ENCODE data around the gene BAD.

Gene BAD

DNA sequence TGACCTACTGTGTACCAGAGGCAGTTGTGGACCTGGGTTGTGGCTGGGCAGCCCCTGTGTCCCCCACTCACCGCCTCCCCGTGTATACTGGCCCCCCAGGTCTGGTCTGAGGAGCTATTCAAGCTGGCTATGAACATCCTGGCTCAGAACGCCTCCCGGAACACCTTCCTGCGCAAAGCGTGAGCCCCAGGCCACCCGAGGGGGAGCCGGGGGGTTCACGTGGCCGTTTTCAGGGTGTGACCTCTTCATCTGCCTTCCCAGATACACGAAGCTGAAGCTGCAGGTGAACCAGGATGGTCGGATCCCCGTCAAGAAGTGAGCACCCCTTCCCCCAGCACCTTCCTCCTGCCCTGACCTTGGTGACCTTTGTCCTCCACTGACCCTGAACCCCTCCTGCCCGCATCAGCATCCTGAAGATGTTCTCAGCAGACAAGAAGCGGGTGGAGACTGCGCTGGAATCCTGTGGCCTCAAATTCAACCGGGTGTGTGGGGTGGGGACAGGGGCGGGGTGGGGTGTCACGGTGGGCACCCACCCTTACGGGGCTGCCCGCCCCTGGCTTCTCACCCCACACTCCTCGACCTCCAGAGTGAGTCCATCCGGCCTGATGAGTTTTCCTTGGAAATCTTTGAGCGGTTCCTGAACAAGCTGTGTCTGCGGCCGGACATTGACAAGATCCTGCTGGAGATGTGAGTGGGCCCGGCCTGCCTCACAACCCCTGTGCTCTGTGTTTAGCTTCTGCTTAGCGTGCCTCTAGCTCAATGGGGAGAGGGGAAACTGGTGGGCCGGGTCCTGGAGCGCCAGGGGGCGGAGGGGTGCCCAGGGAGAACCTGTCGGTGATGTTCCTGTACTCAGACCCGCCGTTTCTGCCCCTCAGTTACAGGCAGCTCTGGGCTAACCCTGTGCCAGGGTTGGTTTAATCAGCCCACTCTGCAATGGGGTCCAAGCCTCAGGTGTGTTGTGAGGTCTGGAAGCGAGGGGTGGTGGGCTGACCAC is 29.0 kb downstream of the BAD start:
- peaks cover 60% of the 10 kb centered on the region for H3K36me3 ChIP-seq (ENCODE audit: control insufficient read depth, insufficient read depth, low read length)
- H3K4me1 ChIP-seq (ENCODE audit: control insufficient read depth, insufficient read depth, low read length): peaks cover 8% of the 10 kb centered on the region
- no peaks in the 10 kb centered on the region for H3K9me3 ChIP-seq (ENCODE audit: control insufficient read depth, insufficient read depth, low read length)
- no peaks in the 10 kb centered on the region for H3K27me3 ChIP-seq (ENCODE audit: control insufficient read depth, insufficient read depth, low read length)
- H3K9ac ChIP-seq (ENCODE audit: low read depth, low read length): no peak overlapping the region
- H3K4me3 ChIP-seq (ENCODE audit: low read depth, low read length): no peak overlapping the region

DNA sequence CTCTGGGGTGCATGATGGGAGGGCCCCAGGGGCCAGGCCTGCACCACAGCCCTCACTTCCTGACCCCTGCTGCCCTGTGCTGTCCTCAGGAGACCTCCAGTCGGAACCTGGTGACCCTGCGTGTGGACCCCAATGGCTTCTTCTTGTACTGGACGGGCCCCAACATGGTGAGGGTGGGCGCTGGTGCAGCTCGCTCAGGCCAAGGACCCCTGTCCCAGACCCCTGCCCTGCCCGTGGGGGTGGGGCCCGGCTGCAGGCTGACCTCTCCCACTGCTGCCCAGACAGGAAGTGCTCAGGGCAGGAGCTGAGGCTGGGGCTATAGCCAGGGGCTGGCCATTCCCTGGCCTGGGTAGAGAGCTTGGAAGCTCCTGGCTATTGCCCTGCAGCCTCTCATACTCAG is 30.1 kb downstream of the BAD start:
- H3K36me3 ChIP-seq (ENCODE audit: control insufficient read depth, insufficient read depth, low read length): peaks cover 49% of the 10 kb centered on the region
- H3K9me3 ChIP-seq (ENCODE audit: control insufficient read depth, insufficient read depth, low read length): no peaks in the 10 kb centered on the region
- no peak overlapping the region for H3K9ac ChIP-seq (ENCODE audit: low read depth, low read length)
- no peaks in the 10 kb centered on the region for H3K27me3 ChIP-seq (ENCODE audit: control insufficient read depth, insufficient read depth, low read length)
- no peak overlapping the region for H3K4me3 ChIP-seq (ENCODE audit: low read depth, low read length)
- peaks cover 17% of the 10 kb centered on the region for H3K4me1 ChIP-seq (ENCODE audit: control insufficient read depth, insufficient read depth, low read length)

DNA sequence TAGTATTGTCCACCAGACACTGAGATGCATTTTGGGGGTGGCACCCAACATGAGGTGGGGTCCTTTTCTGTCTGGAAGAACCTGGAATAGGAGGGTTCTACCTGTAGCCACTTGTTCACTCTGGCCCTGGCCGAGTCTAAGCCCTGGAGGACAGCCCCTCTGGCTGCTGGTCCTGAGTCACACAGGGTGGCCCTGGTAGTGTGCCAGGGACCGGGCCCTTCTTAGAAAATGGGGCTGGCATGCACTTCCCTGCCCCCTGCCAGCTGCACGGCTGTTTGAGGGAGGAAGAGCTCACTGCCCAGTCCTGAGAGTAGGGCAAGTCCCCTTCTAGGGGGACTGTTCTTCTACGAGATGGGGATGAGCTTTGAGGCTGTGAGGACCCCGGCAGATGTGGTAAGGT is 31.0 kb downstream of the BAD start:
- peaks cover 25% of the 10 kb centered on the region for H3K4me1 ChIP-seq (ENCODE audit: control insufficient read depth, insufficient read depth, low read length)
- peak overlapping the region; percentile 41 for H3K4me3 ChIP-seq (ENCODE audit: low read depth, low read length)
- no peaks in the 10 kb centered on the region for H3K27me3 ChIP-seq (ENCODE audit: control insufficient read depth, insufficient read depth, low read length)
- H3K9ac ChIP-seq (ENCODE audit: low read depth, low read length): no peak overlapping the region
- H3K9me3 ChIP-seq (ENCODE audit: control insufficient read depth, insufficient read depth, low read length): no peaks in the 10 kb centered on the region
- peaks cover 41% of the 10 kb centered on the region for H3K36me3 ChIP-seq (ENCODE audit: control insufficient read depth, insufficient read depth, low read length)

- no peaks in the 10 kb centered on the region for H3K9me3 ChIP-seq (ENCODE audit: control insufficient read depth, insufficient read depth, low read length)
- peak overlapping the region; percentile 16 for H3K9ac ChIP-seq (ENCODE audit: low read depth, low read length)
- H3K4me1 ChIP-seq (ENCODE audit: control insufficient read depth, insufficient read depth, low read length): peaks cover 30% of the 10 kb centered on the region
- peak overlapping the region; percentile 41 for H3K4me3 ChIP-seq (ENCODE audit: low read depth, low read length)
- H3K27me3 ChIP-seq (ENCODE audit: control insufficient read depth, insufficient read depth, low read length): no peaks in the 10 kb centered on the region
- peaks cover 36% of the 10 kb centered on the region for H3K36me3 ChIP-seq (ENCODE audit: control insufficient read depth, insufficient read depth, low read length)
These were observed 31.4 kb downstream of the BAD start for GRCh38 chr11:64253043-64253442.

GRCh38 chr11:64252003-64252872 is 32.2 kb downstream of the BAD start:
- Histone ChIP-seq H3K36me3 (ENCODE audit: control insufficient read depth, insufficient read depth, low read length) (peaks cover 34% of the 10 kb centered on the region), H3K27me3 (ENCODE audit: control insufficient read depth, insufficient read depth, low read length) (no peaks in the 10 kb centered on the region), H3K4me1 (ENCODE audit: control insufficient read depth, insufficient read depth, low read length) (peaks cover 33% of the 10 kb centered on the region), H3K9me3 (ENCODE audit: control insufficient read depth, insufficient read depth, low read length) (no peaks in the 10 kb centered on the region), H3K9ac (ENCODE audit: low read depth, low read length) (peak overlapping the region; percentile 79), H3K4me3 (ENCODE audit: low read depth, low read length) (peak overlapping the region; percentile 91)

GRCh38 chr11:64251753-64252002 is 32.8 kb downstream of the BAD start:
- peaks cover 34% of the 10 kb centered on the region for H3K36me3 ChIP-seq (ENCODE audit: control insufficient read depth, insufficient read depth, low read length)
- peak overlapping the region; percentile 79 for H3K9ac ChIP-seq (ENCODE audit: low read depth, low read length)
- H3K4me3 ChIP-seq (ENCODE audit: low read depth, low read length): peak overlapping the region; percentile 91
- H3K4me1 ChIP-seq (ENCODE audit: control insufficient read depth, insufficient read depth, low read length): peaks cover 33% of the 10 kb centered on the region
- no peaks in the 10 kb centered on the region for H3K9me3 ChIP-seq (ENCODE audit: control insufficient read depth, insufficient read depth, low read length)
- H3K27me3 ChIP-seq (ENCODE audit: control insufficient read depth, insufficient read depth, low read length): no peaks in the 10 kb centered on the region

GRCh38 chr11:64251016-64251752 is 33.3 kb downstream of the BAD start, which contains the start of gene PLCB3:
PLCB3 (plus strand) TSS chr11:64251530; CDS start chr11:64251650, 120 bp downstream.
- H3K9me3 ChIP-seq (ENCODE audit: control insufficient read depth, insufficient read depth, low read length): no peaks in the 10 kb centered on the region
- H3K27me3 ChIP-seq (ENCODE audit: control insufficient read depth, insufficient read depth, low read length): no peaks in the 10 kb centered on the region
- H3K9ac ChIP-seq (ENCODE audit: low read depth, low read length): peak within 1 kb of the TSS; percentile 79
- peaks cover 33% of the 10 kb centered on the region for H3K4me1 ChIP-seq (ENCODE audit: control insufficient read depth, insufficient read depth, low read length)
- H3K4me3 ChIP-seq (ENCODE audit: low read depth, low read length): peak within 1 kb of the TSS; percentile 91
- peaks cover 29% of the 10 kb centered on the region for H3K36me3 ChIP-seq (ENCODE audit: control insufficient read depth, insufficient read depth, low read length)

- Histone ChIP-seq H3K36me3 (ENCODE audit: control insufficient read depth, insufficient read depth, low read length) (peaks cover 22% of the 10 kb centered on the region), H3K4me1 (ENCODE audit: control insufficient read depth, insufficient read depth, low read length) (peaks cover 33% of the 10 kb centered on the region), H3K9me3 (ENCODE audit: control insufficient read depth, insufficient read depth, low read length) (no peaks in the 10 kb centered on the region), H3K9ac (ENCODE audit: low read depth, low read length) (peak overlapping the region; percentile 73), H3K27me3 (ENCODE audit: control insufficient read depth, insufficient read depth, low read length) (no peaks in the 10 kb centered on the region), H3K4me3 (ENCODE audit: low read depth, low read length) (peak overlapping the region; percentile 75)
These were observed 34.0 kb downstream of the BAD start for GRCh38 chr11:64250415-64251015.

DNA sequence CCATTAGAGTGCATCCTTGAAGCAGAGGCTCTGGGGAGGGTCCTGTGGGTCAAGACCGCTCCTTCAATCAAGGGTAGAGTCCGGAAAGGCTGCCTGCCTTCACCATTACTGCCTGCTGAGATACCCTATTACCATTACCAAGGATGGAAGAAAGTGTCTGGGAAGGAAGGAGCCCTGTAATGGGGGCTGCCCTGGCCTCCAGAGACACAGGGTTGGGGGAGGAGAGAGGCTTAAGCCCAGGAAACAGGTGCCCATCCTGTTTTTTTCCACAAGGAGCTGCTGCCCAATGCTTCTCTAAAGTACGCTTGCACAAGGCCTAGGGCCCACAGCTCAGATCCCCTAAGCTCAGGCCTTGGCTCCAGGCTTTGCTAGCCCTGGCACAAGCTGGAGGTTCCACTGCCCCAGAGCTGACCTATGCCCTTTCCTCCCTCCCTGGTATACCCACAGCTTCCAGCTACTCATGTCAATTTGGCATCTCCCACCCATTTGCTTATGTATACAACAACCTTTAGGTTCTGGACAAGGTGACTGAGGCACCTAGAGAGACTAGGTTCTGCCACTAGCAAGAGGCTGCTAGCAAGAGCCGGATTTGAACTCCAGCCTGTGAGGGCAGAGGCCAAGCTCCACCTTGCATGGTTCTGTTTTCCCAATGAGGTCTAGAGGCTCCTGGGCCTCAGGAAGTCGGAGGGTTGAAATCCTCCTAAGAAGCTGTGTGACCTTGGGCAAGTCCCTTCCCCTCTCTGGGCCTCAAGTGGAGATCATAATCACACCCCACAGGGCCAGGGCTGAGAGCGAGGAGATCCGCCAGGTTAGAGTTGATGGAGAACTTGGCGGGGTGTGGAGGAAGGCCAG is 34.7 kb downstream of the BAD start:
- Histone ChIP-seq H3K4me3 (ENCODE audit: low read depth, low read length) (peak overlapping the region; percentile 75), H3K9ac (ENCODE audit: low read depth, low read length) (no peak overlapping the region)

DNA sequence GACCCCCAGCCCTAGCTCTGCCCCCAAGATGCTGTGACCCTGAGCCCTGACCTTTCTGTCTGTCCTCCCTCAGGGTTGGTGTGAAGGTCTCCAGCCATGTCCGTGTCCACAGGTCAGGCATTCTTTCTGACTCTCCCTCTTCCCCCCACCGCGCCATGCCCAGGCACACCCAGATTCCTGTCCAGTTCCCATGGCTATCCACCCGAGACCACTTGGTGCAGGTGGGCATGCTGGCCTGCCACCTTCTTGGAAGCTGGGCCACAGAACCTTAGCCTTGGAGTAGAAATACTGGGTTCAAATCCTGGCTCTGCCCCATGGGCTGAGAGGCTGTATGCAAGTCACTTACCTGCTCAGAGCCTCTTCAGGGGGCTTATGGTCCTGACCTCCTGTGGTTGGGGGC is 35.4 kb downstream of the BAD start:
- no peak overlapping the region for H3K9ac ChIP-seq (ENCODE audit: low read depth, low read length)
- peaks cover 33% of the 10 kb centered on the region for H3K4me1 ChIP-seq (ENCODE audit: control insufficient read depth, insufficient read depth, low read length)
- peaks cover 16% of the 10 kb centered on the region for H3K36me3 ChIP-seq (ENCODE audit: control insufficient read depth, insufficient read depth, low read length)
- peak overlapping the region; percentile 6 for H3K4me3 ChIP-seq (ENCODE audit: low read depth, low read length)
- H3K9me3 ChIP-seq (ENCODE audit: control insufficient read depth, insufficient read depth, low read length): no peaks in the 10 kb centered on the region
- H3K27me3 ChIP-seq (ENCODE audit: control insufficient read depth, insufficient read depth, low read length): no peaks in the 10 kb centered on the region

More for the DNA sequence above, 34.7 kb downstream of the BAD start:
- Histone ChIP-seq H3K36me3 (ENCODE audit: control insufficient read depth, insufficient read depth, low read length) (peaks cover 18% of the 10 kb centered on the region), H3K4me1 (ENCODE audit: control insufficient read depth, insufficient read depth, low read length) (peaks cover 33% of the 10 kb centered on the region), H3K27me3 (ENCODE audit: control insufficient read depth, insufficient read depth, low read length) (no peaks in the 10 kb centered on the region), H3K9me3 (ENCODE audit: control insufficient read depth, insufficient read depth, low read length) (no peaks in the 10 kb centered on the region)
